Neural progenitor cell (in vitro differentiated cells): ENCODE data around the gene FZD8. TPM values are rescaled to one million over a fixed set of nuclear protein-coding genes. Genes with fewer than 3 reads are reported as not detected.
"Not testable (repeated sequence)": the region's sequence is repeated elsewhere in the genome, so short reads cannot be mapped to it uniquely, and the experiment has no call there.

Experiments used
- DNase-seq: peaks from one replicate; pipeline ENCODE4 v3.0.0-alpha.2; 2016; ENCODE audit warnings: low spot score
- H2AFZ ChIP-seq: fragments of 200-600 bp; sonication (generic); replicated peaks from 2 replicates; pipeline ENCODE4 v1.6.1; 2016; ENCODE audit warnings: antibody characterized with exemption
- H3F3A ChIP-seq: fragments of 200-600 bp; sonication (generic); 2 replicates; pipeline ENCODE4 v1.6.1; 2016; ENCODE audit warnings: antibody characterized with exemption, low read depth
- H3K27ac ChIP-seq: fragments of 200-600 bp; sonication (generic); 2 replicates; pipeline ENCODE4 v1.5.1; 2016; ENCODE audit warnings: mild to moderate bottlenecking
- H3K27me3 ChIP-seq: fragments of 200-600 bp; sonication (generic); 2 replicates; pipeline ENCODE4 v1.6.1; 2016; ENCODE audit warnings: mild to moderate bottlenecking, moderate library complexity
- H3K36me3 ChIP-seq: fragments of 200-600 bp; sonication (generic); 2 replicates; pipeline ENCODE4 v1.5.1; 2016
- H3K4me1 ChIP-seq: fragments of 200-600 bp; sonication (generic); 2 replicates; pipeline ENCODE4 v1.6.1; 2016; ENCODE audit warnings: mixed run types
- H3K4me2 ChIP-seq: fragments of 200-600 bp; sonication (generic); 2 replicates; pipeline ENCODE4 v1.6.1; 2016
- H3K4me3 ChIP-seq: fragments of 200-600 bp; sonication (generic); 2 replicates; pipeline ENCODE4 v1.5.1; 2016
- H3K79me2 ChIP-seq: fragments of 200-600 bp; sonication (generic); 2 replicates; pipeline ENCODE4 v1.6.1; 2016; ENCODE audit warnings: low read depth
- H3K9ac ChIP-seq: fragments of 200-600 bp; sonication (generic); 2 replicates; pipeline ENCODE4 v1.6.1; 2016
- H3K9me3 ChIP-seq: fragments of 200-600 bp; sonication (generic); 2 replicates; pipeline ENCODE4 v1.5.1; 2016; ENCODE audit warnings: low read depth
- H4K20me1 ChIP-seq: fragments of 200-600 bp; sonication (generic); 2 replicates; pipeline ENCODE4 v1.6.1; 2016; ENCODE audit warnings: low read depth
- H3K27ac Mint-ChIP-seq: 3 replicates; pipeline ENCODE4 v1.8.0; 2021; ENCODE audit warnings: mixed read lengths
- H3K27me3 Mint-ChIP-seq: 2 replicates; pipeline ENCODE4 v1.8.0; 2022; ENCODE audit warnings: low read depth, mild to moderate bottlenecking, inconsistent platforms, moderate library complexity, mixed read lengths; ENCODE audit not compliant: insufficient read depth
- H3K36me3 Mint-ChIP-seq: 3 replicates; pipeline ENCODE4 v1.8.0; 2021; ENCODE audit warnings: mixed read lengths
- H3K4me1 Mint-ChIP-seq: 3 replicates; pipeline ENCODE4 v1.8.0; 2021; ENCODE audit warnings: mixed read lengths
- H3K4me3 Mint-ChIP-seq: 3 replicates; pipeline ENCODE4 v1.8.0; 2021; ENCODE audit warnings: mild to moderate bottlenecking, moderate library complexity, mixed read lengths
- H3K9me3 Mint-ChIP-seq: 3 replicates; pipeline ENCODE4 v1.8.0; 2020; ENCODE audit warnings: mixed read lengths
- CTCF ChIP-seq: fragments of 200-600 bp; sonication (generic); IDR thresholded peaks from 2 replicates; pipeline ENCODE4 v1.5.1; 2017; ENCODE audit warnings: antibody characterized with exemption, mild to moderate bottlenecking
- EZH2 ChIP-seq: fragments of 200-600 bp; sonication (generic); IDR thresholded peaks from 2 replicates; pipeline ENCODE4 v1.6.1; 2017; ENCODE audit warnings: antibody characterized with exemption, mild to moderate bottlenecking, moderate library complexity
- EZH2phosphoT487 ChIP-seq: fragments of 200-600 bp; sonication (generic); IDR thresholded peaks from 2 replicates; pipeline ENCODE4 v1.6.1; 2017; ENCODE audit warnings: antibody characterized with exemption
- total RNA-seq: library from RNA; depleted of rRNA; stranded (reverse); fragments of >200 nt; gene quantifications from 2 replicates; pipeline ENCODE4 v1.2.3, GENCODE V29; 2015; ENCODE audit warnings: low replicate concordance

Gene FZD8, protein sequence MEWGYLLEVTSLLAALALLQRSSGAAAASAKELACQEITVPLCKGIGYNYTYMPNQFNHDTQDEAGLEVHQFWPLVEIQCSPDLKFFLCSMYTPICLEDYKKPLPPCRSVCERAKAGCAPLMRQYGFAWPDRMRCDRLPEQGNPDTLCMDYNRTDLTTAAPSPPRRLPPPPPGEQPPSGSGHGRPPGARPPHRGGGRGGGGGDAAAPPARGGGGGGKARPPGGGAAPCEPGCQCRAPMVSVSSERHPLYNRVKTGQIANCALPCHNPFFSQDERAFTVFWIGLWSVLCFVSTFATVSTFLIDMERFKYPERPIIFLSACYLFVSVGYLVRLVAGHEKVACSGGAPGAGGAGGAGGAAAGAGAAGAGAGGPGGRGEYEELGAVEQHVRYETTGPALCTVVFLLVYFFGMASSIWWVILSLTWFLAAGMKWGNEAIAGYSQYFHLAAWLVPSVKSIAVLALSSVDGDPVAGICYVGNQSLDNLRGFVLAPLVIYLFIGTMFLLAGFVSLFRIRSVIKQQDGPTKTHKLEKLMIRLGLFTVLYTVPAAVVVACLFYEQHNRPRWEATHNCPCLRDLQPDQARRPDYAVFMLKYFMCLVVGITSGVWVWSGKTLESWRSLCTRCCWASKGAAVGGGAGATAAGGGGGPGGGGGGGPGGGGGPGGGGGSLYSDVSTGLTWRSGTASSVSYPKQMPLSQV
- 5.0 and 20.7 TPM in 2 replicates for total RNA-seq

DNA sequence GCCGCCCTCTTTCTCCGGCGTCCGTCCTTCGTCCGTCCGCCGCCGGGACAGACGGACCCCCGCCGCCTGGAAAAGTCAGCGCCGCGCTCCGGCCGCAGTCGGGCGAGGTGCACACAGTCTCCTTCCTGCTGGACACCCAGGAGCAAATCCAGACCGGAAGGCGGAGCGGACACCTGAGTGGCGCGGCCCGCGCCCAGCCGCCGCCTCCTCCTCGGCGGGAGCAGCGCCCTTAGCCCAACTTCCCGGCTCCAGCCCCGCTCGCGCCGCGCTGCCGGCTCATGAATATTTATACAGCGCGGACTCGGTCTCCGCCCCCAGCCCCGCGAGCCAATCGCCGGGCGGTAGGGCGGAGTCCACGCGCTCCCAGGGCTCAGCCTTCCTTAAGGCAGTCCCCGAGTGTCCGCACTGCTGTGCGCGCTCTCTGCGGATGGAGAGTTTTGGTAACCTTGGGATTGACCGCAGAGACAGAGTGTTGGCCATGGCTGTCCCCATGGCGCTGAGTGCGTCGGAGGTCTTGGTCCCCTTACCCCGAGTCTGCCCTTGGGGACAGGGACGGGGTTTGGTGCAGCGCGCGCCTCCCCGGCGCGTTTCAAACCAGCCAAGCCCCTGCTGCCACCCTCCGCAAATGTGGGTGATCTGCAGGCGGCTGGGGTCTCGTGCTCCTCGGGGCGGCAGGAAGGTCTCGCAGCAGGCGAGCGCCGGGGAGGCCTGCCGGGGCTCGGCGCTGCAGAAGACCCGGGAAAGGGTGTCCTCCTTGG lies at the start of gene FZD8:
FZD8 (minus strand) TSS at position 262 of the 758 bp plus-strand sequence. CDS start 867 bp downstream, outside the sequence.
- peaks cover 20% of the 10 kb centered on the region for H3K27me3 Mint-ChIP-seq
- peaks cover 14% of the 10 kb centered on the region for H3K27me3 ChIP-seq
- no peak within 1 kb of the TSS for H3K27ac ChIP-seq

GRCh38 chr10:35691522-35692236 lies 49.6 kb upstream of the FZD8 start:
- no peak overlapping the region for H3K9ac ChIP-seq
- no peaks in the 10 kb centered on the region for H3K9me3 ChIP-seq
- no peaks in the 10 kb centered on the region for H3K36me3 Mint-ChIP-seq
- H4K20me1 ChIP-seq = no peaks in the 10 kb centered on the region
- H3K4me1 Mint-ChIP-seq = peaks cover 4% of the 10 kb centered on the region
- H3K9me3 Mint-ChIP-seq = no peaks in the 10 kb centered on the region
- H3K27me3 Mint-ChIP-seq = no peaks in the 10 kb centered on the region
- no peaks in the 10 kb centered on the region for H3K36me3 ChIP-seq
- H3K27me3 ChIP-seq = no peaks in the 10 kb centered on the region
- H3K4me3 ChIP-seq = peak overlapping the region; percentile 13
- no peak overlapping the region for H2AFZ ChIP-seq
- no peak overlapping the region for H3K4me3 Mint-ChIP-seq
- DNase-seq = peak; percentile 56
- H3K4me2 ChIP-seq = peak overlapping the region; percentile 63
- no peaks in the 10 kb centered on the region for H3K79me2 ChIP-seq
- H3K27ac Mint-ChIP-seq = peak overlapping the region; percentile 27
- H3F3A ChIP-seq = peaks cover 37% of the 10 kb centered on the region
- peak overlapping the region; percentile 88 for H3K27ac ChIP-seq
- TF ChIP-seq EZH2 = no peak
- no peak for TF ChIP-seq EZH2phosphoT487
- TF ChIP-seq CTCF = no peak
- peaks cover 39% of the 10 kb centered on the region for H3K4me1 ChIP-seq

More for the DNA sequence above, at the start of gene FZD8:
- Histone ChIP-seq H3K4me2 (peak within 1 kb of the TSS; percentile 94), H3K79me2 (peaks cover 31% of the 10 kb centered on the region), H3K4me3 (peak within 1 kb of the TSS; percentile 94), H4K20me1 (peaks cover 35% of the 10 kb centered on the region), H3F3A (peaks cover 56% of the 10 kb centered on the region), H2AFZ (peak within 1 kb of the TSS; percentile 69), H3K9me3 (peaks cover 2% of the 10 kb centered on the region), H3K4me1 (peaks cover 41% of the 10 kb centered on the region), H3K9ac (no peak within 1 kb of the TSS), H3K36me3 (no peaks in the 10 kb centered on the region)
- TF ChIP-seq EZH2 (no peak), CTCF (peak; percentile 36), EZH2phosphoT487 (no peak)
- peak; percentile 96 for DNase-seq
- H3K36me3 Mint-ChIP-seq = no peaks in the 10 kb centered on the region
- H3K9me3 Mint-ChIP-seq = no peaks in the 10 kb centered on the region
- H3K4me1 Mint-ChIP-seq = peaks cover 30% of the 10 kb centered on the region
- H3K27ac Mint-ChIP-seq = no peak within 1 kb of the TSS
- peak within 1 kb of the TSS; percentile 92 for H3K4me3 Mint-ChIP-seq

DNA sequence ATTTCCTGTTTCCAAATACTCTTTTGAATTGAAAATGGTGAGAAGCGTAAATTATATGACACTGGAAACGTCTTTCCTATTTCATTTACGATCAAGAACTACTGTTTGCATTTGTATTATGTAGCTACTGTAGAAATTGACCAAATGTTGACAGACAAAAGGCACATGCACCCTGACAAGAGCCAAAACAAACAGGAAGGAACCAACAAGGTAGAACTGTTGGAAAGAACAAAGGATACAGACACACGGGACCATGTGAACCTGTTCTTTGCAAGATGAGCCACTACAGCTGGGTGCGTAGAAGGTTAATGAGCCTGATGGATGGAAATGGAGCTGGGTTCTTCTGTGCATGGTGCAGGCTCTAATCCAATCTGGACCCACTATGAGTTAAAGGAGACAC lies 48.4 kb upstream of the FZD8 start:
- no peak overlapping the region for H3K4me3 Mint-ChIP-seq
- H3K27me3 Mint-ChIP-seq = no peaks in the 10 kb centered on the region
- Histone ChIP-seq H3K4me3 (no peak overlapping the region), H2AFZ (no peak overlapping the region), H4K20me1 (no peaks in the 10 kb centered on the region), H3K36me3 (no peaks in the 10 kb centered on the region), H3K9ac (no peak overlapping the region), H3K79me2 (no peaks in the 10 kb centered on the region), H3K9me3 (no peaks in the 10 kb centered on the region), H3F3A (peaks cover 31% of the 10 kb centered on the region), H3K27me3 (no peaks in the 10 kb centered on the region), H3K4me2 (no peak overlapping the region), H3K4me1 (peaks cover 30% of the 10 kb centered on the region), H3K27ac (no peak overlapping the region)
- H3K27ac Mint-ChIP-seq = no peak overlapping the region
- no peaks in the 10 kb centered on the region for H3K4me1 Mint-ChIP-seq
- no peaks in the 10 kb centered on the region for H3K9me3 Mint-ChIP-seq
- H3K36me3 Mint-ChIP-seq = no peaks in the 10 kb centered on the region
- DNase-seq = no peak
- no peak for TF ChIP-seq EZH2
- no peak for TF ChIP-seq CTCF
- TF ChIP-seq EZH2phosphoT487 = no peak

DNA sequence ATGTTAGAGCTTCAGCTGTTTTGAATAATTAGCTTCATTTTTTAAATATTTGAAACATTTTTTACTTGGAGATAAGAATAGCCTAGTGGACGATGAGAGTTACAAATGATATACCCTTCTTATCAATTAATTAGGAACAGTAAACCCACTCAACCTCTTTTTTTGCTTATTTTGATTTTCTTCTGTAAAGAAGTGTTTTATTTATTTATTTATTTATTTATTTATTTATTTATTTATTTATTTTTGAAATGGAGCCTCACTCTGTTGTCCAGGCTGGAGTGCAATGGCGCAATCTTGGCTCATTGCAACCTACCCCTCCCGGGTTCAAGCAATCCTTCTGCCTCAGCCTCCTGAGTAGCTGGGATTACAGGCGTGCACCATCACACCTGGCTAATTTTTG lies 43.8 kb upstream of the FZD8 start:
- H3K79me2 ChIP-seq, H3K4me2 ChIP-seq, H3K27me3 Mint-ChIP-seq, H3K36me3 Mint-ChIP-seq, H2AFZ ChIP-seq, H3K27me3 ChIP-seq, H4K20me1 ChIP-seq, H3K9me3 ChIP-seq, H3K4me3 Mint-ChIP-seq, H3K9ac ChIP-seq, H3K9me3 Mint-ChIP-seq, DNase-seq, H3K27ac ChIP-seq, H3K4me1 Mint-ChIP-seq, H3K4me3 ChIP-seq, H3K27ac Mint-ChIP-seq, H3F3A ChIP-seq, H3K36me3 ChIP-seq: not testable (repeated sequence)
- H3K4me1 ChIP-seq = peaks cover 15% of the 10 kb centered on the region
